GM12878 (cell line): ENCODE results near the gene PUDP. TPM values are rescaled to one million over a fixed set of nuclear protein-coding genes. Genes with fewer than 3 reads are reported as not detected.
A peak's percentile ranks its signal among the peaks of the same experiment; 100 is the strongest.

Experiments
- ATAC-seq: fragments of 200-7000 bp; cut with Tn5 transposase; 3 replicates; pipeline ENCODE4 v1.9.1; 2020; ENCODE audit warnings: mild to moderate bottlenecking, moderate library complexity
- BruUV-seq: library from RNA; stranded (reverse); fragments of 400-500 nt; replicated peaks from 2 replicates; lab custom pipeline; 2021; lab: Mats Ljungman, UMichigan
- CTCF ChIA-PET: fragments of 300-600 bp; sonication (Branson Sonifier 250); formaldehyde crosslinking; extraction: SDS; loops from one replicate; lab custom pipeline; 2021; ENCODE audit warnings: inconsistent platforms; lab: Yijun Ruan, JAX
- POLR2A ChIA-PET: fragments of 350-600 bp; formaldehyde crosslinking; extraction: SDS; loops from one replicate; lab custom pipeline; 2021; ENCODE audit warnings: inconsistent platforms; lab: Charles Lee
- RAD21 ChIA-PET: fragments of 300-600 bp; sonication (Branson Sonifier 250); formaldehyde crosslinking; loops from one replicate; lab custom pipeline; 2023; ENCODE audit warnings: antibody characterized with exemption; ENCODE audit not compliant: unreplicated experiment; lab: Charles Lee
- SMC1A ChIA-PET: fragments of 300-600 bp; sonication (Branson Sonifier 250); formaldehyde crosslinking; loops from one replicate; lab custom pipeline; 2023; ENCODE audit not compliant: unreplicated experiment, uncharacterized antibody; lab: Charles Lee
- DNase-seq: peaks from one replicate; pipeline ENCODE4 v3.0.0-alpha.2; 2011; ENCODE audit warnings: low read depth, low spot score
- FAIRE-seq: peaks from 3 replicates; lab custom pipeline; 2011; peaks lifted over from hg19 to GRCh38; lab: Jason Lieb, UNC
- H2AFZ ChIP-seq: 2 replicates; pipeline ENCODE4 v1.6.0; 2011; ENCODE audit warnings: low read depth, low read length, control low read depth; ENCODE audit not compliant: control insufficient read depth
- H3K27ac ChIP-seq: 2 replicates; pipeline ENCODE4 v1.5.1; 2011; ENCODE audit warnings: control low read depth; ENCODE audit not compliant: control insufficient read depth, insufficient read depth
- H3K27me3 ChIP-seq, 2 experiments: replicated peaks in 1 of 2; 2 replicates each; pipeline versions ENCODE4 v1.6.0 to v1.6.1; 2011; ENCODE audit warnings: low read length in 1 of 2; ENCODE audit not compliant: control insufficient read depth in 2 of 2, insufficient read depth in 2 of 2
- H3K36me3 ChIP-seq, 2 experiments: 2 replicates each; pipeline ENCODE4 v1.5.1; 2011; ENCODE audit warnings: low read length in 1 of 2; ENCODE audit not compliant: control insufficient read depth in 2 of 2, insufficient read depth in 2 of 2
- H3K4me1 ChIP-seq: 2 replicates; pipeline ENCODE4 v1.6.1; 2011; ENCODE audit warnings: mild to moderate bottlenecking, low read length, moderate library complexity, mixed read lengths; ENCODE audit not compliant: control insufficient read depth, insufficient read depth
- H3K4me2 ChIP-seq: 2 replicates; pipeline ENCODE4 v1.6.0; 2011; ENCODE audit warnings: control low read depth; ENCODE audit not compliant: control insufficient read depth, insufficient read depth
- H3K4me3 ChIP-seq: fragments of 200-600 bp; sonication (generic); 2 replicates; pipeline ENCODE4 v1.5.1; 2016
- H3K79me2 ChIP-seq: 2 replicates; pipeline ENCODE4 v1.6.0; 2011; ENCODE audit warnings: low read length; ENCODE audit not compliant: control insufficient read depth, insufficient read depth
- H3K9ac ChIP-seq: 2 replicates; pipeline ENCODE4 v1.8.0; 2011; ENCODE audit warnings: low read length, control low read depth, mixed read lengths; ENCODE audit not compliant: control insufficient read depth, insufficient read depth
- H3K9me3 ChIP-seq: replicated peaks from 3 replicates; pipeline ENCODE4 v1.5.1; 2011; ENCODE audit warnings: mild to moderate bottlenecking, low read length; ENCODE audit not compliant: control insufficient read depth, insufficient read depth
- H4K20me1 ChIP-seq: 2 replicates; pipeline ENCODE4 v1.6.0; 2011; ENCODE audit not compliant: control insufficient read depth, insufficient read depth
- BCL3 ChIP-seq: IDR thresholded peaks from 2 replicates; pipeline ENCODE4 v1.6.1; 2011; ENCODE audit warnings: borderline replicate concordance, low read depth, mild to moderate bottlenecking, moderate library complexity, low read length; ENCODE audit not compliant: insufficient read depth, poor library complexity, severe bottlenecking
- BHLHE40 ChIP-seq, 2 experiments: fragments of 450-650 bp in 1 of 2; IDR thresholded peaks; 2 replicates each; pipeline ENCODE4 v1.6.1; 2011 to 2017; ENCODE audit warnings: low read depth in 2 of 2, borderline replicate concordance in 1 of 2, improper control_type of control experiment in 1 of 2, low read length in 1 of 2, mild to moderate bottlenecking in 1 of 2
- GATAD2B ChIP-seq: fragments of 450-650 bp; conservative IDR thresholded peaks from 2 replicates; pipeline ENCODE4 v1.6.1; 2017; ENCODE audit warnings: low read depth, mild to moderate bottlenecking, moderate library complexity
- IKZF2 ChIP-seq, 2 experiments: fragments of 450-650 bp; IDR thresholded peaks; 2 replicates each; pipeline ENCODE4 v1.6.1; 2017; ENCODE audit warnings: mild to moderate bottlenecking in 2 of 2, moderate library complexity in 2 of 2
- IRF4 ChIP-seq: IDR thresholded peaks from 2 replicates; pipeline ENCODE4 v1.6.1; 2011; ENCODE audit warnings: low read depth, low read length
- KAT2A ChIP-seq: conservative IDR thresholded peaks from 2 replicates; pipeline ENCODE4 v1.6.1; 2011; ENCODE audit warnings: low read depth, low read length; ENCODE audit not compliant: control insufficient read depth
- NFYA ChIP-seq: IDR thresholded peaks from 2 replicates; pipeline ENCODE4 v1.6.1; 2011; ENCODE audit warnings: low read depth, mild to moderate bottlenecking, low read length, improper control_type of control experiment, borderline replicate concordance
- PAX8 ChIP-seq: fragments of 450-650 bp; IDR thresholded peaks from 2 replicates; pipeline ENCODE4 v1.6.1; 2017; ENCODE audit warnings: mild to moderate bottlenecking, moderate library complexity
- RAD21 ChIP-seq: IDR thresholded peaks from 2 replicates; pipeline ENCODE4 v1.6.1; 2011; ENCODE audit warnings: mild to moderate bottlenecking, low read depth, low read length, moderate library complexity; ENCODE audit not compliant: insufficient read depth
- TARDBP ChIP-seq: IDR thresholded peaks from 2 replicates; pipeline ENCODE4 v1.6.1; 2016; ENCODE audit warnings: borderline replicate concordance
- WGBS: methylation state at CpG from one replicate; pipeline ENCODE4 v1.1.6; 2016; ENCODE audit warnings: low lambda C conversion rate; ENCODE audit not compliant: insufficient replicate concordance, insufficient coverage; ENCODE audit errors: missing lambda C conversion rate; 5-methylcytosine and 5-hydroxymethylcytosine counted together
- in situ Hi-C: fragments of 300-500 bp; cut with MboI; formaldehyde crosslinking; loops from 9 replicates; pipeline ENCODE4 v1.14.3; 2018; ENCODE audit warnings: mixed read lengths
- intact Hi-C: fragments of 100-400 bp; cut with micrococcal nuclease; formaldehyde crosslinking; loops from one replicate; pipeline ENCODE4 v1.14.2; 2022; ENCODE audit not compliant: unreplicated experiment
- polyA plus RNA-seq, 11 experiments: library from polyadenylated mRNA; depleted of rRNA in 4 of 11; unstranded in 6 of 11; stranded (reverse) in 5 of 11; fragments of >200 nt; fragmentation: Nextera tagmentation in 4 of 11; fragmentation: Illumina TruSeq in 1 of 11; extraction: Ambion mirVana in 4 of 11; extraction: Trizol in 1 of 11; gene quantifications; 1 replicate in 1 of 11; 2 replicates in 10 of 11; pipeline versions ENCODE4 v1.2.1 to v1.2.3, GENCODE V29; 2011 to 2016; ENCODE audit warnings: inconsistent platforms in 2 of 11, missing spikeins in 2 of 11, low read depth in 1 of 11
- total RNA-seq, 4 experiments: library from RNA; depleted of rRNA in 3 of 4; stranded (reverse); fragments of >200 nt in 3 of 4; fragmentation: Illumina TruSeq in 1 of 4; extraction: Trizol in 1 of 4; gene quantifications; 2 replicates each; pipeline versions ENCODE4 v1.2.1 to v1.2.3, GENCODE V29; 2013 to 2021

Gene PUDP
- total and polyA plus RNA-seq, 10 of the 15 experiments (the other 5 are each of a cell fraction or from before 2014, with no cell fraction given): 30.8 to 83.5 (median 61.7) TPM

DNA sequence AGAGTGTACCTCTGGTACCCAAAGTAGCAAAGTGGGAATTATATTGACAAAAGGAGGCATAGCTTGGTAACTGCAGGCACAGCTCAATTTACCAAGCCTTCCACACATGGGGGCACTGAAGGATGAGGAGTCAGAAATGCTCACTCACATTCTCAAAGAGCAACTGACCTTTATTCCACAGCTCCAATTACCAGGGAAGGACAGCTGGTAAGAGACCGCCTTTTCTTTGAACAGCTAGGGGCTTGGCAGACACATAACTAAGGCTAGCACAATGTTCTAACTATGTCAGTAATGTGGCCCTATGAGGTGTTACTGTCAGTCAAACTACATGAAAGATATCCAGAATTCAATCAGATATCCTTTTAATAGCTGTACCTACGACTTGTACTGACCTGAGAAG, 20.9 kb downstream of the PUDP start:
- BruUV-seq: no TSS peak
- intact Hi-C loops: no loop called here
- H3K4me1 ChIP-seq: no peaks in the 10 kb centered on the region
- H4K20me1 ChIP-seq: no peaks in the 10 kb centered on the region
- H3K79me2 ChIP-seq: peaks cover 11% of the 10 kb centered on the region
- ChIA-PET RAD21 (interaction anchor here (0.7 to 0.8 kb wide), 2 partner anchors 12 to 40 kb away, joined by 3 to 7 read pairs; no protein-coding TSS in a partner anchor), POLR2A (interaction anchor here (1.1 kb wide), 1 partner anchor 20 kb away, joined by 3 read pairs; no protein-coding TSS in a partner anchor), SMC1A (interaction anchor here (1.1 to 2.2 kb wide), 4 partner anchors 8 to 19 kb away, joined by 3 to 7 read pairs (median 4); no protein-coding TSS in a partner anchor), CTCF (no interaction called here)
- ATAC-seq (no peak), DNase-seq (no peak), FAIRE-seq (no peak)
- no peak overlapping the region for H3K9ac ChIP-seq
- H3K27ac ChIP-seq: no peak overlapping the region
- no peak overlapping the region for H2AFZ ChIP-seq
- H3K27me3 ChIP-seq: no peaks in the 10 kb centered on the region
- WGBS: 92% methylated on average over 2 of the region's 2 CpGs
- H3K36me3 ChIP-seq: no peaks in the 10 kb centered on the region; a peak in 3 of 4 replicates
- no peak for TF ChIP-seq TARDBP
- no peak for TF ChIP-seq GATAD2B
- no peak overlapping the region for H3K4me3 ChIP-seq
- in situ Hi-C loops: no loop called here
- H3K4me2 ChIP-seq: no peak overlapping the region
- no peaks in the 10 kb centered on the region; the same call in 2 of the 3 replicates for H3K9me3 ChIP-seq

- BruUV-seq: no TSS peak
- in situ Hi-C loops: no loop called here
- H2AFZ ChIP-seq: no peak overlapping the region
- peaks cover 0 to 4% of the 10 kb centered on the region in 2 experiments; a peak in 2 of 4 replicates for H3K36me3 ChIP-seq
- TF ChIP-seq RAD21 (no peak), BHLHE40 (IDR thresholded peaks at IDR 0.05; ENCODE audit: borderline replicate concordance in 1 of 2, low read depth in 2 of 2, low read length in 1 of 2) (peak; percentile 41 to 58; a peak in 3 of 4 replicates), IRF4 (no peak), IKZF2 (IDR thresholded peaks at IDR 0.05) (no peak), KAT2A (no peak), PAX8 (0 out of 2 replicates have a peak, but pooled peaks have one; percentile 38), BCL3 (peak; percentile 49), NFYA (no peak)
- no peak overlapping the region for H3K9ac ChIP-seq
- peaks cover 2% of the 10 kb centered on the region; the same call in 1 of the 3 replicates for H3K9me3 ChIP-seq
- no peak for DNase-seq
- ATAC-seq: no peak
- WGBS: 76% methylated on average over 2 of the region's 2 CpGs
- H3K79me2 ChIP-seq: peaks cover 24% of the 10 kb centered on the region
- ChIA-PET CTCF (interaction anchor here (1.3 kb wide), 1 partner anchor 20 kb away, joined by 4 read pairs; no protein-coding TSS in a partner anchor), RAD21 (interaction anchor here (0.6 to 1.6 kb wide), 2 partner anchors 26 to 48 kb away, joined by 3 to 9 read pairs; no protein-coding TSS in a partner anchor), POLR2A (interaction anchor here (1.2 to 2.3 kb wide), 4 partner anchors 9 to 26 kb away, joined by 5 to 8 read pairs (median 6); partner anchors contain the start of gene STS), SMC1A (interaction anchor here (1.0 to 2.0 kb wide), 4 partner anchors 9 to 33 kb away, joined by 3 to 9 read pairs (median 6); no protein-coding TSS in a partner anchor)
- peak overlapping the region; percentile 62 for H3K4me2 ChIP-seq
- H3K27ac ChIP-seq: peak overlapping the region; percentile 29
- intact Hi-C loops: no loop called here
- H3K4me1 ChIP-seq: peaks cover 43% of the 10 kb centered on the region
- FAIRE-seq: peak; percentile 18
- H4K20me1 ChIP-seq: no peaks in the 10 kb centered on the region
- H3K4me3 ChIP-seq: no peak overlapping the region
- H3K27me3 ChIP-seq: no peaks in the 10 kb centered on the region
Observed at GRCh38 chrX:7120878-7121219, 27.1 kb downstream of the PUDP start.
